Colonic mucosa (tissue), 4 donors: ENCODE measurements around the gene C1QTNF4. TPM values are rescaled to one million over a fixed set of nuclear protein-coding genes. Genes with fewer than 3 reads are reported as not detected.

ENCODE experiments used
- DNase-seq: peaks from one replicate; pipeline ENCODE4 v3.0.0-alpha.2; 2020
- H3K27ac ChIP-seq: fragments of 200-600 bp; one replicate; pipeline ENCODE4 v1.8.0; 2021
- H3K27me3 ChIP-seq: fragments of 200-600 bp; one replicate; pipeline ENCODE4 v1.8.0; 2021
- H3K36me3 ChIP-seq: fragments of 200-600 bp; one replicate; pipeline ENCODE4 v1.8.0; 2021
- H3K4me1 ChIP-seq: fragments of 200-600 bp; one replicate; pipeline ENCODE4 v1.8.0; 2021; ENCODE audit warnings: mild to moderate bottlenecking
- H3K4me3 ChIP-seq: fragments of 200-600 bp; one replicate; pipeline ENCODE4 v1.8.0; 2021
- H3K9ac ChIP-seq, 2 donors: one replicate each; pipeline ENCODE4 v1.7.0; 2013; ENCODE audit warnings: control low read depth in 2 of 2, low read depth in 2 of 2, low read length in 2 of 2
- H3K9me3 ChIP-seq: fragments of 200-600 bp; one replicate; pipeline ENCODE4 v1.8.0; 2021
- CTCF ChIP-seq: fragments of 200-600 bp; IDR thresholded peaks from one replicate; pipeline ENCODE4 v1.8.0; 2022; ENCODE audit warnings: antibody characterized with exemption, mild to moderate bottlenecking
- intact Hi-C: fragments of 100-400 bp; cut with DNase I; formaldehyde crosslinking; loops from one replicate; pipeline ENCODE4 v1.14.1; 2022
- total RNA-seq, 2 donors: library from RNA; stranded (reverse); fragmentation: NEBNext Ultra II Directional in 1 of 2; extraction: Animal tissue kit (Norgen Biotek cat#: 25700) in 1 of 2; gene quantifications; one replicate each; pipeline ENCODE4 v1.2.1, GENCODE V29; 2021
- donor health status: healthy.
- donor health status: DM: no; HTN: no; CAD: no.
- donor health status: DM: no; HTN: no; CAD: no.

C1QTNF4 gene
- total RNA-seq, 2 donors from 2014 or later: 0.35 to 0.85 TPM

- TF ChIP-seq CTCF: no peak
- intact Hi-C loops: no loop called here
- Histone ChIP-seq H3K9me3 (no peaks in the 10 kb centered on the region), H3K4me1 (no peaks in the 10 kb centered on the region), H3K9ac (no peak overlapping the region), H3K27ac (no peak overlapping the region), H3K4me3 (no peak overlapping the region), H3K27me3 (no peaks in the 10 kb centered on the region), H3K36me3 (peaks cover 20% of the 10 kb centered on the region)
- DNase-seq: no peak
These were observed 33.8 kb upstream of the C1QTNF4 start for GRCh38 chr11:47628026-47628425.

GRCh38 chr11:47626234-47626633 is 32.0 kb upstream of the C1QTNF4 start:
- Histone ChIP-seq H3K9me3 (no peaks in the 10 kb centered on the region), H3K27ac (no peak overlapping the region), H3K4me3 (no peak overlapping the region), H3K36me3 (peaks cover 24% of the 10 kb centered on the region), H3K9ac (no peak overlapping the region), H3K4me1 (no peaks in the 10 kb centered on the region), H3K27me3 (no peaks in the 10 kb centered on the region)
- intact Hi-C loops: no loop called here
- TF ChIP-seq CTCF: no peak
- no peak for DNase-seq

- Histone ChIP-seq H3K27me3 (no peaks in the 10 kb centered on the region), H3K4me1 (no peaks in the 10 kb centered on the region), H3K4me3 (no peak overlapping the region), H3K27ac (no peak overlapping the region), H3K9ac (no peak overlapping the region), H3K9me3 (no peaks in the 10 kb centered on the region), H3K36me3 (peaks cover 8% of the 10 kb centered on the region)
- intact Hi-C loops: no loop called here
- no peak for DNase-seq
- no peak for TF ChIP-seq CTCF
These were observed 26.7 kb upstream of the C1QTNF4 start for GRCh38 chr11:47620836-47621378.

- Histone ChIP-seq H3K27me3 (no peaks in the 10 kb centered on the region), H3K9ac (no peak overlapping the region), H3K4me3 (no peak overlapping the region), H3K9me3 (no peaks in the 10 kb centered on the region), H3K27ac (no peak overlapping the region), H3K4me1 (no peaks in the 10 kb centered on the region), H3K36me3 (no peaks in the 10 kb centered on the region)
- intact Hi-C loops: no loop called here
- DNase-seq: no peak
- no peak for TF ChIP-seq CTCF
These were observed 23.2 kb upstream of the C1QTNF4 start for GRCh38 chr11:47617417-47617809.

- no peaks in the 10 kb centered on the region for H3K4me1 ChIP-seq
- H3K9ac ChIP-seq: no peak overlapping the region
- no peaks in the 10 kb centered on the region for H3K9me3 ChIP-seq
- peak; percentile 32 for TF ChIP-seq CTCF
- no peaks in the 10 kb centered on the region for H3K36me3 ChIP-seq
- H3K27me3 ChIP-seq: no peaks in the 10 kb centered on the region
- H3K27ac ChIP-seq: no peak overlapping the region
- intact Hi-C loops: no loop called here
- DNase-seq: peak; percentile 38
- no peak overlapping the region for H3K4me3 ChIP-seq
These were observed 22.7 kb upstream of the C1QTNF4 start for GRCh38 chr11:47616726-47617416.
